NCI-H1417 (cell line): ENCODE data around the gene CDS2.
A peak's percentile ranks its signal among the peaks of the same experiment; 100 is the strongest.

Source experiments
- DNase-seq, 3 experiments: peaks; one replicate each; lab custom pipeline; 2025; lab: John Stamatoyannopoulos, UW

CDS2 gene

DNA sequence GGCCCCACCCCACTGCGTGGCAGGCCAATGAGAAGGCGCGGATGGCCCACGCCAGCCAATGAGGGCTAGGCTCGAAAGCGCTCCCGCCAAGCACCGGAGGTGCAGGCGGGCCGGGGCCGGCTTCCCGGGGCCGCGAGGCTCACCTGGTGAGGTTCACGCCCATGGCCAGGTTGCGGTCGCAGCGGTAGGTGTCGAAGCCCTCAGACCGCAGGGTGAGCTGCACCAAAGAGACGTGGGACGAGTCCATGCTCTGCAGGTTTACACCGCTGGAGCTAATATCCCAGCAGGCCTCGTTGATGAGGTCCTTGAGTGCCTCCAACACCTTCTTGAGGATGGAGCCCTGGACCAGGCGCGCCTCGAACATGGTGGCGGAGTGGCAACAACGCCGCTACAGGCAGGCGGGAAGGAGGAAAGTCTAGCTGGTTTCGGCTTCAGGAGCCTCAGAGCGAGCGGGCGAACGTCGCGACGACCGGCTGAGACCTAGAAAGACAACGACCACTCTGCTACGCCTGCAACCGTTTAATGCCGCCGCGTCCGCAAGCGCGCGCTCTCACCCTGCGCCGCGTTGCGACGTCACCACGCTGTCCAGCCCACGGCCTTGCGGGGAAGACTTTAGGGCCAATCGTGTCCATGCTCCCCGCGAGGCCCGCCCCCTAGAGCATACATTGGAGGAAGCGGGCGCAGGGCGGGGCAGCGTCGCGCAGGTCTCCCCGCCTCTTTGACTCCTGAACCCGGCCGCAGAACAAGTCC is 7.2 kb upstream of the CDS2 start, which contains the start of gene PCNA:
TSS of gene PCNA (minus strand) at position 524 of the 750 bp plus-strand sequence. CDS start at position 364, 160 bp downstream.
- peak; percentile 99 for DNase-seq

- no peak for DNase-seq
Measured at GRCh38 chr20:5120185-5120476, 6.7 kb upstream of the CDS2 start.

- DNase-seq = no peak
Measured at GRCh38 chr20:5122873-5123260, 3.9 kb upstream of the CDS2 start.

GRCh38 chr20:5127204-5127858 is 523 bp downstream of the CDS2 start:
- DNase-seq = peak; percentile 73 to 87 (median 79)

GRCh38 chr20:5127859-5128424 is 1.1 kb downstream of the CDS2 start:
- peak in 1 of 3 experiments; percentile 57 for DNase-seq

DNA sequence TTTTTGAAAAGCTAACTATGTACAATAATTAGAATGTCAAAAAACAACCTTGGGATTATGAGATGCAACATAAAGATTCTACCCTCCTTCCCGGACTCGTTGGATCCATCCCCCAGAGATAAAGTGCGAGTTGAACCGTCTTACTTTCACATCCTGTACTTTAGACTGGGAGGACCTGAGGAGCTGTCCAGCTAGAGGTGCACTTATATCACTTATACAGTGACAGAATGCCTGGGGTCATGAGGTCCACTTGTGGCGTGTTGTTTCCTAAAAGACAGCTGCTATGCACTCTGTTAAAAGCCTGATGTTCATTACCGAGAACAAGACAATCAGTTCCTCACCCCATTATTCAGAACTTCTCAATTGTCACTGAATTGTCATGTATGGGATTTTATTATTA is 2.1 kb downstream of the CDS2 start:
- no peak for DNase-seq

- no peak for DNase-seq
Measured at GRCh38 chr20:5131502-5131901, 4.7 kb downstream of the CDS2 start.

DNA sequence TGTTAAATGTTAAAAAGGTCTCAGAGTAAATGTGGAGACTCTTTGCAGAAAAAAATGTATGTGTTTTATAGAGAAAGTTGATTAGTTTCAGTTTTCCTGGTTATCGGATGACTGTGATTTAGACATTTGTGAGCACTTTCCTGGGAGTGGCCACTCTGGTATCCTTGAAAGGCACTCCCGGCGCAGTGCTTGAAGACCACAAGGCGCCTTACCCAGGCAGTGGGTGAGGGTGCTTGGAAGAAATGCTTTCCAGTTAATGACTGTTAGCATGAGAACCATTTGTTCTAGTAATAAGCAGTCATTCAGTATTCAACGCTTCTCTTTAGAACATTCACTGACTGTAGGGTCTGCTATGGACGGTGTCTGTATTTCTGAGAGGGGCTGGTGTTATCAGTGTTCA is 7.2 kb downstream of the CDS2 start:
- DNase-seq = peak in 1 of 3 experiments; percentile 91

DNA sequence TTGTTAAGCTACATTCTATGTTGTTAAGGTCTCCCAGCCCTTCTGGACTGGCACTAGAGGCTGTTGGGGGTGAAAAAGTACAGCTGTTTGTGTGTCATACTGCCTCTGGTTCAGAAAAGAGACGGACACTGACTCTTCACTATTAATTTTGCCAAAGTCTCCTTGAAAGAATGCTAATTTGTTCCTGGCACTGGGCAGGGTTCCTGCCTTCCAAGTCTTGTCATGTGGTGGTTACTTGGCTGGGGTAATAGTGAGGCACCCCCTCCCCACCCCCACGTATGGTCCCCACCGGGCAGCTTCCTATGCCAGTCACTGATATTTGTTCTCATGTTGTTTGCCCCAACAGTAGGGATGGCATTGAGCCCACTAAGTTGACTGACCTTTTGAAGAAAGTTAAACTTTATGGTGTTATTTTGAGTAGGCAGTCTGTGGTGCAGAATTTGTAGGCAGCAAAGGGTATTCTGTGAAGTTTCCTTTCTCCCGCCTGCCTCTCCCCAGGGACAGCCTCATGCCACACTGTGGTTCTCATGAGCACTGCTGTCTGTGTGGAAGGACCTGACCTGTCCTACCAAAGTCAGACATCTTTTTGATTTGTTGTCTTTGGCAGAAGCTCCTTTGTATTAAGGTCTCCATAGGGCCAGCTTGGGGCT is 8.7 kb downstream of the CDS2 start:
- no peak for DNase-seq

GRCh38 chr20:5136096-5136495 is 9.3 kb downstream of the CDS2 start:
- DNase-seq = no peak

DNA sequence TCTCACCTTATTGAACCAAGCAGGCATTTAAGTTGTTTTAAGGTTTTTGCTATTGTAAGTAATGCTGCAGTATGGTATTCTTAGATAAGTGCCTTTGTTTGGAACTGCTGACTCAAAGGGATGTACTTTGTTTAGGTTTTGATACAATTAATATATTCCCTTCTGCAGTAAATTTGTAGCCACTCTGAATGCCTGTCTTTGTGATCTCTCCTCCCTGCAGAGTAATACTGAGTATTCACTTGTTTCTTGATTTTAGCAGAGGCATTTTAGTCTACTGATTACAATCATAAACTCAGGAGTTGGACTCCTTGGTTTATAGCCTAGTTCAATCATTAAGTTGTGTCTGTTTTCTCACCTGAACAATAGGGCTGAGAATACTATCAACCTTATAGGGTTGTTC is 13.4 kb downstream of the CDS2 start:
- no peak for DNase-seq

DNA sequence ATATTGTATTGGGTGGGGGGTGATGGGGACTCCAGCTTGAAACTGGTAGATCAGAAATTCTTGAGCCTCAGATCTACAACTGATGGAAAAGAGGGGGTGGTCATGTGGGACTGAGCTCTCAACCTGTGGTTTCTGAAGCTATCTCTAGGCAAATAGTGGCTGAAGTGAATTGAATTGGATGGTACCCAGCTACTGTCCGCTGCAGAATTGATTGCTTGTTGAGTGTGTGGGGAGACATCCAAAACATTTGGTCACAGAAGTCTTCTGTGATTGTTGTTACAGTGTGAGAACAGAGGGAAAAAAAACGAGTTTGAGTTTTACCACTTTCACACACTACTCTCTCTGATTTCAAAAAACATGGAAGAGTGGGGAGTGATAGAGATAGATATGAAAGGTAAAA is 14.8 kb downstream of the CDS2 start:
- DNase-seq = peak in 1 of 3 experiments; percentile 42

- DNase-seq = no peak
Measured at GRCh38 chr20:5143851-5144250, 17.0 kb downstream of the CDS2 start.

DNA sequence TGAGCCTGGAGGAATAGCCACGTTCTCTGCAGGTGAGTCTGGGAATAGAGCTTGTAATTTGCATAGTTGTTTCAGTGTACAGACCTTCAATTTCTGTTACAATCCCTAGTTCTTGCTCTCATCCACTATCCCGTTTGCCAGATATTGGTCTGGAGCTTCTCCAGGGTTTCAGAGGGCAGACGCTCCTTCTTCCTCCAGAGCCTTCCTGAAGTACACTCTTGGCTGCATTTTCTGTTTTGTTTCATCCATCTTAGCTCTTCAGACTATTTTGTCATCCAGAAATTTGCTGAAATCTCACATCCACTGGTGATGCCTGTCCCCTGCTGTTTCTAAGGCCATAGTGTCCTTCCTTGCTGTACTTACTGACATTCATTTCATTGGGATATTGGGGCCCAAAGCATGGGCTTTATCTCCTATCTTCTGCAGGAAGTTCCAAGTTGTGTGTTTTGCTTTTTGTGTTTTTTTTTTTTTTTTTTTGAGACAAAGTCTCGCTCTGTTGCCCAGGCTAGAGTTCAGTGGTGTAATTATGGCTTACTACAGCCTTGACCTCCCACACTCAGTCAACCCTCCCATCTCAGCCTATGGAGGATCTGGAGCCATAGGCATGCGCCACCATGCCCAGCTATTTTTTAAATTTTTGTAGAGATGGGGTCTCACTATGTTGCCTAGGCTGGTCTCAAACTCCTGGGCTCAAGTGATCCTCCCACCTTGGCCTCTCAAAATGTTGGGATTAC is 18.7 kb downstream of the CDS2 start:
- DNase-seq = no peak

GRCh38 chr20:5146099-5146668 is 19.4 kb downstream of the CDS2 start:
- no peak for DNase-seq

GRCh38 chr20:5146871-5147592 is 20.2 kb downstream of the CDS2 start:
- DNase-seq = no peak

- no peak for DNase-seq
Measured at GRCh38 chr20:5148581-5148980, 21.8 kb downstream of the CDS2 start.

DNA sequence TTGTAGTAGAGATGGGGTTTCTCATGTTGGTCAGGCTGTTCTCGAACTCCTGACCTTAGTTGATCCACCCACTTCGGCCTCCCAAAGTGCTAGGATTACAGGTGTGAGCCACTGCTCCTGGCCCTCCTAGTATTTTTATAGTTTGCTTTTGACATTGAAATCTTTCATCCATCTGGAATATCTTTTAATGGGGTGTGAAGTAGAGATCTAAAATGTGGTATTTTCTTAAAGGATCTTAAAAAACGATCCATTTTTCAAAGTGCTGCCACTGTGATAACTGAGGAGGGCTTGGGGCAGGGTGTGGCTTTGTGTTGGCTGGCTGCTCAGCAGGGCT is 23.1 kb downstream of the CDS2 start:
- DNase-seq = no peak

DNA sequence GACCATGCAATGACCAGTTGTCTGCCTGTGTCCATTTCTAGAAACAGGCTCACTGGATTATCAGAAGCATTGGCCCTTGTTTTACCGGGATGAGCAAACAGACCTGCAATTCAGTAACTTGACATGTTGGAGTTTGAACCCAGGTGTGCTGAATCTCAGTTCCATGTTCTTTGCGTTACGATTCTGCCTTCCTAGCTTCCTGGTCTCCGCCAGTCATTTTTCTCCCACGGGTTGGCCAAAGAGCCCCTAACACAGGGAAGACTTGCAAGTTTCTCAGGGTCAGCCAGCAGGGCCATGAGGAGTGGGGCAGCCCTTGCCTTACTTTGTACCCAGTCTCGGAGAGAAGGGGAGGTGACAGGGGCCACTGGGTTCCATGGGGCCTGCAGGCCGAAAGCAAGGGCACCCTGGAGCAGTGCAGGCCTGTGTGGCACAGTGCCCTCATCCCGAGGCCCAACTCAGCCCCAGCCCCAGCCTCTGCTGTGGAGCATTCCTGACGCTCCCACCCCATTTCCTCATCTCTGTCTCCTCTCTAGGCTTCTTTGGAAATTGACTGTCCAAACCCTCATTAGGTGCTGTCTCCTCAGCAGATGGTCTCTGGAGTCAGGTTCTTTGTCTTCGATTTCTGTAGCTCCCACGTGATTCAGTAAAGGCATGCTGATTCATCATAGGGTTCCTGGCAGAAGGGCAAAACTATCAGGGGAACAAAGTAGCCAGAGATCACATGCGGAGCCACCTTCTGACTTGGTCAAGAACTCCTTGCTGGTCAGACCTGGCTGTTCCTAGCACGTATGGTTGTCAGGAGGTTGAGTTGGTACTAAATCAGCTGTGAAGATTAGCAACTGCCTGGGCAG is 23.6 kb downstream of the CDS2 start:
- no peak for DNase-seq

DNA sequence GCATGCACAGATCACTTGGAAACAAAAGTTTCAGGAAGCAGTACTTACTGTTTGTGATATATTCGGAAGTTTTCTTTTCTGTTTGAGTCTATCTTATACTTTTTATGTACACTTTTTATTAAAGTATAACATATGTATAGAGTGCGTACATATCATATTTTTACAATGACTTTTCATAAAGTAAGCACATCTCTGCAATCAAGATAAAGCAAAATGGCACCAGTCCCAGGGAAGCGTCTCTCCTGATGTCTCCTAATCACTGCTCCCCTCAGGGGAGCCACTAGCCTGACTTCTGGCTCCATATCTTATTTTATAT is 26.3 kb downstream of the CDS2 start:
- no peak for DNase-seq
